ENCODE data around the gene RGS12.
"Not testable (repeated sequence)": the region's sequence is repeated elsewhere in the genome, so short reads cannot be mapped to it uniquely, and the experiment has no call there.

The RGS12 gene

DNA sequence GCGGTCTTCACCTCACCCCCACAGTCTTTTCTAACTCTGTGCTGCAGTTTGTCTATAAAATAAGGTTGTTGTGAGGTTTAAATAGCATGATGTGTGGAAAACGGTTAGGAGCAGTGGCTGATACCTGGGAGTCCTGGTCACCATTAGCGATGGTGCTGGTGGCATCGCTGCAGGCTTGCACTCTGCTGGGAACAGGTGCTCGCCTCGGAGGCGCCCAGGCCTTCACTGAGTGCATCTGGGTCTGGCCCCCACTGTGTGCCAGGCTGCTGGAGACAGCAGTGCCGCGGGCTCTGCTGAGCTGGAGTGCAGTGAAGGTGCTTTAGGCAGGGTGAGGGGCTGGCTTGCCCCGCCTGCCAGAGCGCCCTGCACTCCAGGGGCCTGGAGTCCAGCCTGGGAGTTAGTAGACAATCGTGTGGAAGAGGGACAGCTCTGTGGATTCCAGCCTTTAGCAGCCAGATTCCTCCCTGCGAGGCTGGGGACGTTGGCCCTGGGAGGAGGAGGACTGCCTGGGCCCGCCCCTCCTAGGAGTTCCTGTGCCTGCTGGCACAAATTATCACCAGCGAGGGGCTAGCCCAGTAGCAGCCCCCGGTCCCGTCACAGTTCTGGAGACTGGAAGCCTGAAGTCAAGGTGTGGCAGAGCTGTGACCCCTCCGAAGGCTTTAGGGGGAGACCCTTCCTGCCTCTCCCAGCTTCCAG lies 7.3 kb downstream of the RGS12 start:
- no peak for DNase-seq

DNA sequence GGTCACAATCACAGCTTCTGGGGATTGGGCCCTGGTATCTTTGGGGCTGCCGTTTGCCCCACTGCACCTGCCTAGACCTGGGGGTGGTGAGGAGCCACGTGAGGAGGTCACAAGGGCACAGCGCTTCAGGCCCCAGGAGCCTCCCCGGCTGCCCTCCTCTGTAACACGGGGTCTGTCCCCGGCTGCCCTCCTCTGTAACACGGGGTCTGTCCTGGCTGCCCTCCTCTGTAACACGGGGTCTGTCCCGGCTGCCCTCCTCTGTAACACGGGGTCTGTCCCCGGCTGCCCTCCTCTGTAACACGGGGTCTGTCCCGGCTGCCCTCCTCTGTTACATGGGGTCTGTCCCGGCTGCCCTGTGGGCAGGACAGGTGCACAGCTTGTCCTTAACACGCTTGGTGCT lies 8.1 kb downstream of the RGS12 start:
- not testable (repeated sequence) for DNase-seq

DNA sequence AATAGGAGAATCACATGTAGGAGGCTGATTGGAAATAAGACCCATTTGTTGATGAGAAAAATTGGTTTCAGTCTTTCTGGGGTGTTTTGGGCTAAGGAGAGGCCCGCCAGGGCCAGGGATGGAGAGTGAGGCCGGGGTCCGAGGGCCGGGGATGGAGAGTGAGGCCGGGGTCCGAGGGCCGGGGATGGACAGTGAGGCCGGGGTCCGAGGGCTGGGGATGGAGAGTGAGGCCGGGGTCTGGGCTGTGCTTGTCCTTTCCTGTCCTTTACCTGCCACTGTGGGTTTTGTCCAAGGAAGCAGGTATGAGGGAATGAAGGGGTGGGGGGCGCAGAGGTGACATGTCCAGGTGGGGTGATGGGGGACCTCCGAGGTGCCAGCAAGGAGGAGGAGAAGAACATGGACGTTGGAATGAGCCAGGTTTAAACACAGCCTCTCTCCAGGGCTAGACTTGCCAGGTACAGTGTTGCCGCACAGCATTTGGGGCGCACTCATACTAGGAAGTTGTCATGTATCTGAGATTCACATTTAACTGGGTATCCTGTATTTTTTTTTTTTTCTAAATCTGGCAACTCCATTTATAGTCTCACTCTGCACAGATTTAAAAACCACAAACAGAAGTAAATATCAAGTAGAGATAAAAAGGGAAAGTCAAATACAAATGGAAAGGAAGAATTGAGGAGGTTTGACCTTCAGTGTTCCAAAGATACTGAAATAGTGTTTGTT lies 8.8 kb downstream of the RGS12 start:
- DNase-seq, result no peak

DNA sequence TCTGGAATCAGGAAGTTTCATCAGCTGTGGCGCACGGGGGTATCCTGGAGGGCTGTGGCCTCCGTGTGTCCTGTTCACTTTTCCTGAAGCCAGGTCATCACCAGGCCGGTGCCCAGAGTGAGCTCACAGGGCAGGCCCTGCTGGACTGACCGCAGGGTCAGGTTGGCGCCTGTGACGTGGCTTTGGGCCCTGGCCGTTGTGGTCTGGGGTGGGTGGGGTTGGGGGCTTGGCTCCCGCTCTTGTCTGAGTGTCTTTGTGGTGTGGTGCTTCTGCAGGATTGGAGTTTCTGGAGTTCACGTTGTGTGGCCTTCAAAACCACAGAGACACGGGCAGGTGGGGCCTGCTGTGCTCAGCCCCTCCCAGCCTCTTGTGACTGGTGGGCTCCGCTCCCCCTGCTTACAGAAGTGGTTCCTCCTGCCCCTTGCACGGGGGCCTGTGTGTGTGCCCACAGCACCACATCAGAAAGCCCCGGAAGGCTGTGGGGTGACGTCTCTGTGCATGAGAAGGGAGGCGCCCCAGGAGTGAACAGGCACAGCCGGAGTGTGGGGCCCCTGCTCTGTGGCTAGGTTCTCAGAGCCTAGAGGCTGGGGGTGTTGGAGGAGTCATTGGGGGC lies 9.5 kb downstream of the RGS12 start:
- DNase-seq, result peak in 1 of 2 donors; percentile 43

DNA sequence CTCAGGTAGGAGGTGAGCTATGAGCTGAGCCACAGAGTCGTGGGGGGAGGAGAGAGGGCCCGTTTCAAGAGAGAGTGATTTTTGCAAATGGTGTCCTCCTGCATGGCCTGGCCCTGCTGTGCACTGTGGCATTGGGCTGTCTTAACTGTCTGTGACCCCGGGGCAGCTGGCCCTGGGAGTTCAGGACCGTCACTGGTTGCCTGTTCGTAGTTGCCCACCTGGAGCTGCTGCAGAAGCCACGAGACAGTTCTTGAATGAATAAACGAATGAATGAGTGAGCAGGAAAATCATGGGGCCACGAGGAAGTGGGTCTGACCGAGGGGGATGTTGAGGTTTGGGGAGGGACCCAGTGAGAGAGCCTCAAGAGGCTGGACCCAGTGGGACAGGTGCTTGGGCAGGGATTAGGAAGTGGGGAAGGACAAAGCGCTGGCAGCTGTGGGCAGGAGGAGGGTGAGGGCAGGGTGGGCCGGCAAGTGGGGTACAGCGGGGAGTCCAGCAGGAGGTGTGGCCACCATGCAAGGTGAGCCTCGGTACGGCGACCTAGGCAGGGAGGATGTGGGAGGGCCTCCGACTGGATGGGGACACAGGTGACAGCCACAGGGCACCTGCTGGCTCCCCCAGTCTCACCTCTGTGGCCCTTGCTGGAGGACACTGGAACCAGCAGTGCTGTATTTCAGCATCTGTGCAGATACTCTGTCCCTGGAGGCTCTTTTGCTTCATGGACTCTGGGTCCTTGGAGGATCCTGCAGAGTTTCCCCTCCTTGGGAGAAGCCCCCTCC lies 10.2 kb downstream of the RGS12 start:
- no peak for DNase-seq

DNA sequence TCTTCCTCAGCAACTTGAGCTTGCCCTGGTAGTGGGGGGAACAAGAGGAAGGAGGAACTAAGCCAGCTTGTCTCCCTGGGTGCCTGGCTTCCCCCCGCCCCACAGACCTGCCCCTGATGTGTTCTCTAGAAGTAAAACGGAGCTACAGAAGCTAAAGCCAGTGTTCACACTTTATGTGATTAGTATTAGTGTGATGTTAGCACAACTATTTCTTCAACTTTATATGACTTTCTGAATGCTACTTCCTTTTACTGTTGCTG lies 10.7 kb downstream of the RGS12 start:
- no peak for DNase-seq

DNA sequence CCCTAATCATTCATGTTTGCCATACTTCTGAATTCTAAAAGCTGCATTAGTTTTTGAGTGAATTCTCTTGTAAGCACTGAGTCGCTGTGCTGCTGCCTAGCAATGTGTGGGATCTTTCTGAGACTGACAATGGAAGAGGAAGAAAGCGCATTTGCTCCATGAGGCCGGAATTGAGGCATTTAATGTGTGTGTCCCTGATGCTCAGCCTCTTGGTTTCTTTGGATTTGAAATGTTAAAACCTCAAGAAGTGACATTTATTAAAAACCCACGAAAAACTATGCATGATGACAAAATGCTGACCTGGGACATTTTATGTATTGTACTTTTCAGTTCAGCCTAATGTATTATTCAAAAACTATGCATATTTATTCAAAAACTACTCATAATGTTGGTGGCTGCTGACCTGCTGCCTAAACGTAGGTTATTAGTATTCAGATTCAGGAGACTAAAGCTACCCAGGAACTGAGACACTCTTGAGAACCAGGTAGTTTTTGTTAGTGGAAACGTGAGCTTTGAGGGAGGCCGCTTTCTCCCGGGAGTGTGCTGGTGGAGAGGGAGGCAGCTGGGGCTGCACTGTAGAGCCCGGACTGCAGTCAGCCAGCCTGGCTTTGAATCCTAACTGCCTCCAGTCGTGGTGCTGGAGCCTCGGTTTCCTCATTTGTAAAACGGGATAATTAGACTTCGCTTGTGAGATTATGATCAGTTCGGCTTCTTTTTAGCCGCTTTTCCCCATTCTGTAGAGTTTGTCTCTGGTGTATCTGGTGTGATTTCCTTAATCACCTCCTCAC lies 11.3 kb downstream of the RGS12 start:
- DNase-seq, result no peak

DNA sequence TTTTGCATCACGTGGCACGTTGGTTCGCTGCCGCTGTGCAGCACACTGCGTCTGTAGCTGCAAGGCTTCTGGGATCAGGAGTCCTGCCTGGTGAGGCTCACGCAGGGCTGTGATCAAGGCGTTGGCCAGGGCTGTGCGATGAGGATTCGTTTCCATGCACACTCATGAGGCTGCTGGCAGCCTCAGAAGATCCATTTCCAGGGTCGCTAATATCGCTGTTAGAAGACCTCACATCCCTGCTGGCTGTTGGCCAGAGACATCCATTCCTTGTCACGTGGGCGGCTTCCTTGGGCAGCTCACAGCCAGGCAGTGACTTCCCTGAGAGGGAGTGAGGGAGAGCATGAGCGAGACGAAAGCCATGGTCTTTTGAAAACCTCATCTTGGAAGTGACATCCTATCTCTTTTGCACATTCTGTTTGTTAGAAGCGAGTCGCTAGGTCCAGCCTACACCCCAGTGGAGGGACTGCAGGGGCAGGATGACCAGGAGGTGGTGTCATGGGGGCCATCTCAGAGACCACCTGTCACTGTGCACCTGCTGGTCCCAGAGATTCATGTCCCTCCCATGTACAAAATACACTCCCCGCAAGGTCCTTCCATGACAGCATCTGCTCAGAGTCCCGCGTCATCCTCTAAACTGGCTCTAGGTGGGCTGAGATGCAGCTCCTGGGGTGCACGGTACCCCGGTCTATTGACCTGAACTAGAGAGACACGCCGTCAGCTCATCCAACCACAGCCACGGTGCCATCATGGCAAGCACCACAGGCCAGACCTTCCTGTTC lies 12.2 kb downstream of the RGS12 start:
- DNase-seq, result no peak

DNA sequence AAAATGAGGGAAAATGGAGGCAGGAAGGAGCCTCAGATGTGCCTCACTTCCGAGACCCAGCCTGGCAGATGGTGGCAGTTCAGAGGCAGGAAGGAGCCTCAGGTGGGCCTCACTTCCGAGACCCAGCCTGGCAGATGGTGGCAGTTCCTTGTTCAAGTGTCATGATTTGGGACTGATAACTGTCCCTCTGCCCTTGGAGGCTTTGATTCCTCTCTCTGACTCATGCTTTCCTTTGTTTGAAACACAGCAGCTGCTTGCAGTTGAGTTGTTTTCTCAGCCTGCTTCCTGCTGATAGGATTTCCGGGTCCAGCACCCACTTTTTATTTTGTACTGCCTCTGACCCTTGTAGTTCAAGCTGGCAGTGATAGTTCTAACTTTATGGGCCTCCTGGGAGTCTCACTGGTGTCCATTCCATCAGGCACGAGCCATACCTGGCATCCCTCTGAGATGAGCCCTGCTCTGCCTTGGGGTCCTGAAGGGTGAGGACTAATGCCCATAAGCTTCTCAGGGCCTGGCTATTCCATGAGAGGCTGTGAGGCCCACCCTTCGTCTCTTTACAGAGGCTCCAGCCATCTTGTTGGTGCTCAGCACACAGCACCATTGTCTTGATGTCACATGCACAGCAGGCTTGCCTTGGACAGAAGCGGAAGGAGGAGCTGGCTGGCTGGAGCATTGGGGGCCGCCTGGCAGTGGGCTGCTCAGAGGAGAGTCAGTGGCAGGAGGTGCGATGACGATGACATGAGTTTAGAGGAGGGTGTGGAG lies 13.0 kb downstream of the RGS12 start:
- peak in 1 of 2 donors; percentile 98 for DNase-seq

DNA sequence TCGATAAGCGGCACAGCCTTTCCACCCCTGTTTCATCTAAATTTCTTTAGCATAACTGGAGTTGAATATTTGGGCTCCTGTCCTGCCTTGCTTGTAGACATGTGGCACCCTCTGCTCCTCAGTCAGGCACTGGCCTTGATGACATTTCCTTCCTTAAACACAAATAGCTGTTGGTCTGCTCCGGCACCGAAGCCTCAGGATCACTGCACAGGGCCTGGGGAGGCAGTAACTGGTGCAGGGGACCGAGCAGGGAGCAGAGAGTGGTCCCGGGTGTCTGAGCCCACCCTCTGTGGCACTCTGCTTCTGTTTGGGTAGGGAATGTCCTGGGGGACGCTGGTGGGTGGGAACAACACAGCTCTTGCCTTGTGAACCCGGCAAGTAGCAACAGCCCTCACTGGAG lies 13.6 kb downstream of the RGS12 start:
- DNase-seq, result peak in 1 of 2 donors; percentile 41

DNA sequence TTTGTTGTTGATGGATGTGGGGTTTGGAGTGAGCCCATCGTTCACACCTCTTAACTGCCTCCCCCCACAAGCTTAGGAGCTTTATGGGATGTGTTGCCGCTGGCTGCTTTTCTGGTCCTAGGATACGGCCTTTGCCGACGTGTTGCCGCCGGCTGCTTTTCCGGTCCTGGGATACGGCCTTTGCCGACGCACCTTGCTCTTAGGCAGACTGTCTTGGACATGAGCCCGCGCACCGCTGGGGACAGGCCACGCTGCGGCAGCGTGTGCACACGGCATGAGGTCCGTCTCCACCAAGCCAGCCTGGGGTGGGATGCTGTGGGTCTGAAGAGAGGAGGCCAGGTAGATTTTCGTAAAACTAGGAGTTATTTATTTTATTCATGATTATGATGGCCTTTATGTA lies 14.2 kb downstream of the RGS12 start:
- DNase-seq, result no peak

DNA sequence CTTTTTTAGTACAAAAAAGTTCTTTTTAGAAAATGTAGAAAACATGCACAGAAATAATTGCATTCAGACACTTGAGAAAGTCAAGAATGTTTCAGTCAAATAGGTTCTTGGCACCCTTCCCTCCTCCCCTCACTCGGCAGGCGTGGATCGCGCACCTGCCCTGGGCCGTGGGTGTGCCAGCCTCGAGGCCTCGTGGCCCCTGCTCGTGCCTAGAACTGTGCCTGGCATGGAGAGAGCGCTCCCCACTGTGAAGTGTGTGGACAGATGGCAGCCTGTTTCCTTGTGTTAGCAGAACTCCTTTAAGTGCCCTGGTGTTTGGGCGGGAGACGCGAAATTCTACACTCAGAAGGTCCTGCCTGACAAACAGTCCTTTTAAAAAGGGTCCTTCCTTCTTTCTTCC lies 14.7 kb downstream of the RGS12 start:
- DNase-seq, result no peak

DNA sequence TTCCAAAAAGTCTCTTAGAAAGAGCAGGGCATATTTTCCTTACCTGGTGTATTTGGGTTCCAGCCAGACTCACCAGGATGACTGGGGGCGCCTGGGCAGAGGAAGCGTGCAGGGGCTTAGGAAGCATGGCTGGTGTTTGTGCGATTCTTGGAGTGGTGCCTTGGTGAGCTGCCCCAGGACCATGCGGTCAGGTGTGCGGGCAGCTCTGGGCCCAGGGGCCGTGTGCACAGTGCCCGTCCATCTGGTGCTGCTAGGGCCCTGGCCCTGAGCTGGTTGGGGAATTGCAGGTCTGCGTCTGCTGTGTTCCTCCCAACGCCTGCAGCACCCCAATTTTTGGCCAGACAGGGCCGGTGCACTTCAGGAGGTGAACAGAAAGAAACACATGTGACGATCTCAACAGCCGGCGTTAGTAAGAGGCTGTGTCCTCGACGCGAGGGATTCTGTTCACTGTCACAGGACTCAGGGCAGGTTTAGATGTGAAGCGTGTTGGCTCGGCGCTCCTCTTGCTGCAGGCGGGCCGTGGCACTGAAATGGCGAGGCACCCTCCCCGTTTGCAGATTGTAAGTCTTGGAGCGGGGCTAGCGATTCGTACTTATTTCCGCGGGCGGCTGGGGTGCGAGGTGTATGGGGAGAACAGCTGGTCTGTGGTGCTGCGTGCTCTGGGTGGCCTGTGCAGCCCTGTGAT lies 15.2 kb downstream of the RGS12 start:
- no peak for DNase-seq

DNA sequence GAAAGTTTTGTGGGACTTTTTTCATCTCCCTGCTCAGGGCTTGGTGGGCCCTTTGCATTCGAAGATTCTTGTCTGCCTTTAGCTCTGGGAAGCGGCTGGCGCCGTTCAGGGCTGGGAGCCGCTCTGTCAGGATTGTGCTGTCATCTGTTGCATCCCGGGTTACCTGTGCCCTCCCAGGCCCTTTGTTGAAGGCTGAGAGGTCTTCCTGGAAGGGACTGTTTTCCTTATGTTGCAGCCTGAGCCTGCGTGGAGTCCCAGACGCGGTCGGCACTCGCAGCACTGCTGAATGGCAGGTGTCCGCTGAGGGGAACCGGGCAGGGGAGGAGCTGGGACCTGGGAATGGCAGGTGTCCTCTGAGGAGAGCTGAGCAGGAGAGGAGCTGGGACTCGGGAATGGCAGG lies 15.9 kb downstream of the RGS12 start:
- DNase-seq, result no peak

DNA sequence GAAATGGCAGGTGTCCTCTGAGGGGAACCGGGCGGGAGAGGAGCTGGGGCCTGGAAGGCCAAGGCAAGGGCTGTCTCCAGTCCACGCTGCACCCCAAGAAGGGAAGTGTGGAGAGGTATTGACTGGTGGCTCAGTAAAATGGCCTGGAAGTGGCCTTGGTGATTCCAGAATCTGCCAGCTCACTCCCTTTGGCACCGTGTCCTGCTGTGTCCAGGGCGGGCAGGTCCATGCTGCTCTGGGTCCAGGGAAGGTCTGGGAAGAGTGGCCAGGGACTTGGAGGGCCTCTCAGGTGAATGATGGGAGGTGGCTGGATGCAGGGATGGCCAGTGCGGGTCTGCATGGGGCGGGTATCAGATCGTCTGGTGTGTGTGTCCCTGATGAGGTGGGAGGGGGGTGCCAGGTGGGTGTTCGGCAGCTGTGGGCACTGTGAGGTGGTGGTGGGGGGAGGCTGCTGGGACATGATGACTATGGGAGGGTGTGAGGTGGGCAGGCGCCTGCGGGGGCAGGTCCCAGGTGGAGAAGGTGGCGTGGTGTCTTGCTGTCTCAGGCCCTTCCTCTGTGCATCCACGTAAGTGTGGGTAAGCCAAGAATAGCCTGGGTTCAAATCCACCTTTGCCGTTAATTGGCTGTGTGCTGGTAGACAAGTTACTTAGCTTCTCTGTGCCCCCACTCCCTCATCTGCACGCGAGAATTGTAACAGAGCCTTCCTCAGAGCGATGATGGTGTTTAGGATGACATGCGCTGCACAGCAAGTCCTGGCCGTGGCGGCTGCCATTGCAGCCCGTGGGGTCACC lies 17.7 kb downstream of the RGS12 start:
- DNase-seq, result no peak

DNA sequence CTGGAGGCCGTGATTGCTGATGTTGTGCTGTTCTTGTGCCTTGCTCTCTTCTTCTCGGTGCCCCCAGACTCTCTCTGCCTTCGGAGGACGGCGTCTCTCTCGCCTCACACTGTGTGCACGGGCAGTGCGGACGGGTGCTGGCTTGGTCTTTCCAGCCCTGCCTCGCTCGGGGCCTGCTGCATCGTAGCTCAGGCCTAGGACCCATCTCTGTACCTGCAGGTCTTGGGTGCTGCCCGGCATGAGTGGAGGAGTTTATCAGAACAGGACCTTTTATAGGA lies 18.2 kb downstream of the RGS12 start:
- no peak for DNase-seq

DNA sequence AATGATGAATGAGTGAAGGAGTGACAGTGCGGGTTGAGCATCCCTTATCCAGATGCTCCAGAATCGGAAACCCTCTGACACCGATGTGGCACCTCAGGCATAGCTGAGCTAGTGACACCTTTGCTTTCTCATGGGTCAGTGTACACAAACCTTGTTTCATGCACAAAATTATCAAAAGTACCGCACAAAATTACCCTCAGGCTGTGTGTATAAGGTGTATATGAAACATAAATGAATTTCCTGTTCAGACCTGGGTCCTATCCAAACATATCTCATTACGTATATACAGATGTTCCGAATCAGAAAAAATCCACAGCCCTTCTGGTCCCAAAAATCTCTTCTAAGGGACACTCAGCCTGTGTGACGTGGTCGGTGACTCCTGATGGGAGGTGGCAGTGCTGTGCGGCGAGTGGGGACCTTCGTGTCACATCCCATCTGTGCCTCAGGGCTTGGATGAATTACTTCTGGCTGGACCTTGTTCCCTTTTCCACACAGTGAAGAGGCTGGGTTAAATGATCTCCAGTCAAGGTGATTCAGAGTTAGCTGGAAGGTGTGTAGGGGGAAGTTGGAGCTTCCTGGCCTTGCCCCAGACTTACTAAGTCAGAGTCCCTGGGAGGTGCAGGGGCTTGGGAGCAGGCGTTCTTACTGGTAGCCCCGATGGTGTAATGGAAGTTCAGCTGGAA lies 18.8 kb downstream of the RGS12 start:
- DNase-seq, result no peak

DNA sequence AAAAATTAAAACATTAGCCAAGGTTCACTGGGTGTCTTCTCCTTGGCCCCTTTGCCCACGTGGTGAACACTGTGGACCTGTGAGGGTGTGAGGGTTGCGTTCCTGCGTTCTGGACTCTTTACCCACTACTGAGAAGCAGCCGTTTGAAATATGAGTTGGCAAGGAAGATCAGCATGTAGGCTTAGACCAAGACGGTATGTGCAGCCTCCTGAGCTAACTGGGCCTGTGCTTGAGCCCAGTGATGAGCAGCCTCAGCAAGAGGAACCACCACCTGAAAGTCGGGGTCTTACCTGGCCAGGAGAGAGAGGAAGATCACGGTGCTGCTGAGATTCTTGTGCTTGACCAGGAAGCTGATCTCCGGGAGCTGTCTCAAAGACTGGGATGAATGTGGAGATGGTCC lies 19.5 kb downstream of the RGS12 start:
- no peak for DNase-seq

DNA sequence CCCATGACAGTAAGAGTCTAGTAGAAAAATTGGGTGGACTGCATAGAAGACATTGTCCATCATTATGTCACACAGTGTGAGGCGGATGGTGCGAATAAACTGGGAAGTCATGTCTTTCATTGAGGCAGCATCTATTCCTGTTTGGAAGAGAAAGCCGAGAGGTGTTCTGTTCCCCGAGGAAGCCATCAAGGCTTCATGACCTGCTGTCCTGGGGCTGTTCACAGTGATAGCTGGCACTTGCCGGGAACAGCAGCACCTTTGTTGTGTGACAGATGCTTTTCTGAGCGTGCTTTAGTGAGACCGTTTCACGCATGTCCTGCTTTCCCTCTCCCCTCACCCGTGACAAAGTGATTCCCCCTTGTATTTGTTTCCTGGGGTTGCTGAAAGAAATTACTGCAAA lies 20.3 kb downstream of the RGS12 start:
- DNase-seq, result no peak
